Inflammatory macrophage (primary cell): ENCODE measurements around the gene GCGR.

Experiments used
- DNase-seq, 2 donors: peaks; one replicate each; pipeline ENCODE4 v3.0.0-alpha.2; 2020 to 2022
- total RNA-seq, 18 experiments: gene quantifications; one replicate each; lab custom pipeline; 2026; ENCODE audit warnings: mixed read lengths in 6 of 18, inconsistent platforms in 2 of 18; lab: John Stamatoyannopoulos, UW

Gene GCGR
- 0 to 0.16 (median 0) reads per million in 18 experiments for total RNA-seq

GRCh38 chr17:81803728-81804558, at the start of gene GCGR:
Gene GCGR, plus strand, starts transcription at chr17:81804150. Its CDS starts 4,869 bp downstream, at chr17:81809019.
- no peak for DNase-seq

GRCh38 chr17:81792675-81793615, 11.0 kb upstream of the GCGR start:
- no peak for DNase-seq

- DNase-seq = no peak
Measured at GRCh38 chr17:81794074-81794476, 9.9 kb upstream of the GCGR start.

GRCh38 chr17:81794509-81794908, 9.4 kb upstream of the GCGR start:
- DNase-seq = peak; percentile 7 to 28

GRCh38 chr17:81801327-81801726, 2.6 kb upstream of the GCGR start:
- DNase-seq = no peak

- DNase-seq = no peak
Measured at GRCh38 chr17:81802048-81802758, 1.7 kb upstream of the GCGR start.

- no peak for DNase-seq
Measured at GRCh38 chr17:81802856-81803643, 900 bp upstream of the GCGR start.

GRCh38 chr17:81804559-81805399, 829 bp downstream of the GCGR start:
- no peak for DNase-seq

- DNase-seq = no peak
Measured at GRCh38 chr17:81805707-81806460, 1.9 kb downstream of the GCGR start.

- no peak for DNase-seq
Measured at GRCh38 chr17:81806461-81807209, 2.7 kb downstream of the GCGR start.

- no peak for DNase-seq
Measured at GRCh38 chr17:81807210-81807719, 3.3 kb downstream of the GCGR start.

GRCh38 chr17:81807839-81808238, 3.9 kb downstream of the GCGR start:
- DNase-seq = no peak

GRCh38 chr17:81808778-81809555, 5.0 kb downstream of the GCGR start:
- no peak for DNase-seq

- DNase-seq = no peak
Measured at GRCh38 chr17:81809556-81809998, 5.6 kb downstream of the GCGR start.

- DNase-seq = no peak
Measured at GRCh38 chr17:81810476-81810875, 6.5 kb downstream of the GCGR start.

- DNase-seq = no peak
Measured at GRCh38 chr17:81810892-81811704, 7.1 kb downstream of the GCGR start.
